Transverse colon (tissue), 4 donors: ENCODE results near the gene BLVRA. TPM values are rescaled to one million over a fixed set of nuclear protein-coding genes. Genes with fewer than 3 reads are reported as not detected.

Experiments
- DNase-seq: peaks from one replicate; pipeline ENCODE4 v3.0.0-alpha.2; 2019
- H3K27ac ChIP-seq, 4 donors: fragments of 200-600 bp; sonication (generic); 2 replicates each; pipeline ENCODE4 v1.5.1; 2016 to 2018; ENCODE audit warnings: inconsistent platforms in 4 of 4
- H3K27me3 ChIP-seq: fragments of 200-600 bp; sonication (generic); 2 replicates; pipeline ENCODE4 v1.5.1; 2017; ENCODE audit warnings: inconsistent platforms
- H3K36me3 ChIP-seq, 4 donors: fragments of 200-600 bp; sonication (generic); 2 replicates each; pipeline ENCODE4 v1.5.1; 2017 to 2019; ENCODE audit warnings: inconsistent platforms in 4 of 4
- H3K4me1 ChIP-seq, 4 donors: fragments of 200-600 bp; sonication (generic); 2 replicates each; pipeline ENCODE4 v1.5.1; 2017 to 2020; ENCODE audit warnings: inconsistent platforms in 4 of 4
- H3K4me3 ChIP-seq, 4 donors: fragments of 200-600 bp; sonication (generic); 1 replicate in 1 of 4; 2 replicates in 3 of 4; pipeline versions ENCODE4 v1.5.1 to v1.6.1; 2017 to 2019; ENCODE audit warnings: inconsistent platforms in 4 of 4
- H3K9me3 ChIP-seq, 2 donors: fragments of 200-600 bp; sonication (generic); 2 replicates each; pipeline ENCODE4 v1.5.1; 2017 to 2019; ENCODE audit warnings: inconsistent platforms in 2 of 2
- CTCF ChIP-seq, 5 experiments: fragments of 200-600 bp in 3 of 5; fragments of 450-650 bp in 2 of 5; sonication (generic) in 3 of 5; IDR thresholded peaks; 1 replicate in 2 of 5; 2 replicates in 3 of 5; pipeline ENCODE4 v1.5.1; 2016 to 2017; ENCODE audit warnings: antibody characterized with exemption in 5 of 5, inconsistent platforms in 3 of 5, mild to moderate bottlenecking in 2 of 5, moderate library complexity in 1 of 5
- EP300 ChIP-seq: sonication (generic); formaldehyde crosslinking; IDR thresholded peaks from one replicate; pipeline ENCODE4 v1.6.1; 2017; ENCODE audit warnings: antibody characterized with exemption, low read depth
- POLR2A ChIP-seq: fragments of 450-650 bp; IDR thresholded peaks from one replicate; pipeline ENCODE4 v1.6.1; 2016; ENCODE audit warnings: antibody characterized with exemption, mild to moderate bottlenecking, moderate library complexity
- POLR2AphosphoS5 ChIP-seq, 3 donors: sonication (generic); formaldehyde crosslinking; IDR thresholded peaks; one replicate each; pipeline ENCODE4 v1.6.1; 2016; ENCODE audit warnings: antibody characterized with exemption in 3 of 3
- WGBS, 2 donors: methylation state at CpG; one replicate each; pipeline ENCODE4 v1.1.5; 2018; ENCODE audit warnings: low coverage in 1 of 2; 5-methylcytosine and 5-hydroxymethylcytosine counted together
- in situ Hi-C, 4 donors: fragments of 200-750 bp; cut with MboI; loops; one replicate each; pipeline versions ENCODE4 v1.15.0 to v1.15.1; 2017; ENCODE audit warnings: low sequenced_read_pairs in 3 of 4, low pct_ligation_motif_present in 1 of 4, low pct_unique_long_range_greater_than_20kb in 1 of 4
- intact Hi-C: fragments of 100-400 bp; cut with DNase I; formaldehyde crosslinking; loops from one replicate; pipeline ENCODE4 v1.15.1; 2023; ENCODE audit warnings: low total_unique reads
- total RNA-seq, 4 donors: library from RNA; depleted of rRNA; stranded (reverse); fragments of >200 nt; gene quantifications; one replicate each; pipeline ENCODE4 v1.1.0, GENCODE V29; 2016

BLVRA gene
- total RNA-seq, 4 donors from 2014 or later, result 1.5 to 119 (median 15.9) TPM

GRCh38 chr7:43851805-43852204, 93.3 kb downstream of the BLVRA start:
- no peak for DNase-seq
- H3K9me3 ChIP-seq, result no peaks in the 10 kb centered on the region
- intact Hi-C loops, result no loop called here
- H3K27ac ChIP-seq, result no peak overlapping the region
- no peaks in the 10 kb centered on the region for H3K27me3 ChIP-seq
- no peak for TF ChIP-seq POLR2AphosphoS5 (IDR thresholded peaks at IDR 0.05)
- no peak for TF ChIP-seq POLR2A
- TF ChIP-seq EP300, result no peak
- TF ChIP-seq CTCF (IDR thresholded peaks at IDR 0.05), result no peak
- no peaks in the 10 kb centered on the region for H3K36me3 ChIP-seq
- no peaks in the 10 kb centered on the region for H3K4me1 ChIP-seq
- 83% methylated on average over 2 of the region's 2 CpGs; no CpG with 5 or more reads in 1 of the 2 donors for WGBS, 2 donors
- H3K4me3 ChIP-seq, result no peak overlapping the region
- in situ Hi-C loops, result loop anchor here in 1 of 4 donors (25.0 kb wide), 1 partner anchor 915 kb away; the partner anchor contains the start of genes MRPL32 and PSMA2

GRCh38 chr7:43855176-43855575, 96.7 kb downstream of the BLVRA start:
- intact Hi-C loops (no loop called here), in situ Hi-C loops (loop anchor here in 1 of 4 donors (25.0 kb wide), 1 partner anchor 918 kb away; the partner anchor contains the start of genes MRPL32 and PSMA2)
- Histone ChIP-seq H3K27ac (no peak overlapping the region), H3K4me1 (no peaks in the 10 kb centered on the region), H3K36me3 (no peaks in the 10 kb centered on the region), H3K9me3 (no peaks in the 10 kb centered on the region), H3K4me3 (no peak overlapping the region), H3K27me3 (no peaks in the 10 kb centered on the region)
- DNase-seq, result no peak
- no peak for TF ChIP-seq CTCF (IDR thresholded peaks at IDR 0.05)
- no peak for TF ChIP-seq EP300
- no peak for TF ChIP-seq POLR2AphosphoS5 (IDR thresholded peaks at IDR 0.05)
- TF ChIP-seq POLR2A, result no peak

- WGBS, 2 donors, result 90 to 100% methylated on average over 1 to 4 of the region's 4 CpGs
- no peak for DNase-seq
- Histone ChIP-seq H3K27me3 (no peaks in the 10 kb centered on the region), H3K27ac (no peak overlapping the region), H3K9me3 (no peaks in the 10 kb centered on the region), H3K4me1 (no peaks in the 10 kb centered on the region), H3K4me3 (no peak overlapping the region), H3K36me3 (no peaks in the 10 kb centered on the region)
- intact Hi-C loops, result no loop called here
- TF ChIP-seq CTCF (IDR thresholded peaks at IDR 0.05) (no peak), EP300 (no peak), POLR2A (no peak), POLR2AphosphoS5 (IDR thresholded peaks at IDR 0.05) (no peak)
- in situ Hi-C loops, result loop anchor here in 1 of 4 donors (25.0 kb wide), 1 partner anchor 919 kb away; the partner anchor contains the start of genes MRPL32 and PSMA2
These were observed 97.8 kb downstream of the BLVRA start for GRCh38 chr7:43856316-43856715.

Other genes with a start within 250 kb of the BLVRA start
- gene STK17A, start 175.6 kb upstream of the BLVRA start, total RNA-seq, result 10 to 100 TPM in 3 of 4 donors, 1 to 10 TPM in 1; 6.0 to 35.7 (median 26.4) TPM
- gene COA1, start 29.2 kb upstream of the BLVRA start, total RNA-seq, result 10 to 100 TPM; 31.8 to 53.2 (median 39.8) TPM
- gene MRPS24, start 110.8 kb downstream of the BLVRA start, total RNA-seq, result 100 to 1,000 TPM in 1 of 4 donors, 10 to 100 TPM in 3; 22.8 to 110 (median 73.4) TPM
- 10 to 100 TPM; 54.5 to 84.2 (median 58.2) TPM for gene URGCP, start 147.9 kb downstream of the BLVRA start, total RNA-seq
- 10 to 100 TPM; 13.3 to 55.7 (median 15.5) TPM for gene UBE2D4, start 167.8 kb downstream of the BLVRA start, total RNA-seq
- gene SPDYE1, start 239.2 kb downstream of the BLVRA start, total RNA-seq, result not detected